K562 (cell line): ENCODE results near the gene BCAR1. TPM values are rescaled to one million over a fixed set of nuclear protein-coding genes. Genes with fewer than 3 reads are reported as not detected.

ENCODE experiments used
- ATAC-seq: fragments of 200-7000 bp; cut with Tn5 transposase; 3 replicates; pipeline ENCODE4 v1.9.1; 2020; ENCODE audit warnings: moderate library complexity
- BruUV-seq: library from RNA; stranded (reverse); fragments of 400-500 nt; replicated peaks from 2 replicates; lab custom pipeline; 2021; lab: Mats Ljungman, UMichigan
- CTCF ChIA-PET: fragments of 300-600 bp; formaldehyde crosslinking; extraction: SDS; loops from one replicate; lab custom pipeline; 2021; ENCODE audit warnings: low intra/inter-chr PET ratio; lab: Yijun Ruan, JAX
- POLR2A ChIA-PET: fragments of 300-600, 350-650 bp; sonication (Branson Sonifier 250); formaldehyde crosslinking; extraction: SDS; loops from one replicate; lab custom pipeline; 2021; ENCODE audit warnings: antibody characterized with exemption, inconsistent platforms; lab: Yijun Ruan, JAX
- DNase-seq, 4 experiments: peaks; one replicate each; pipeline versions ENCODE4 v3.0.0 to v3.0.0-alpha.2; 2011 to 2018; ENCODE audit warnings: low spot score in 3 of 4, mixed read lengths in 3 of 4; ENCODE audit errors: extremely low read depth in 1 of 4
- FAIRE-seq: peaks from 2 replicates; lab custom pipeline; 2011; peaks lifted over from hg19 to GRCh38; lab: Jason Lieb, UNC
- H2AFZ ChIP-seq: 2 replicates; pipeline ENCODE4 v1.6.0; 2011; ENCODE audit warnings: low read depth, low read length, control low read depth, inconsistent platforms
- H3K27ac ChIP-seq: fragments of 200-600 bp; 3 replicates; pipeline ENCODE4 v1.8.0; 2011; ENCODE audit warnings: low read depth, mild to moderate bottlenecking, control low read depth, inconsistent platforms, low read length, moderate library complexity, mixed read lengths; ENCODE audit errors: extremely low read depth
- H3K27me3 ChIP-seq, 2 experiments: fragments of 300-600 bp in 1 of 2; 2 replicates in 1 of 2; 3 replicates in 1 of 2; pipeline versions ENCODE4 v1.6.0 to v1.8.0; 2011; ENCODE audit warnings: inconsistent platforms in 2 of 2, low read length in 2 of 2, mild to moderate bottlenecking in 1 of 2, mixed read lengths in 1 of 2, moderate library complexity in 1 of 2; ENCODE audit not compliant: control insufficient read depth in 2 of 2, insufficient read depth in 2 of 2
- H3K36me3 ChIP-seq: fragments of 300-600 bp; 3 replicates; pipeline ENCODE4 v1.8.0; 2011; ENCODE audit warnings: mild to moderate bottlenecking, low read length, inconsistent platforms; ENCODE audit not compliant: control insufficient read depth, insufficient read depth
- H3K4me1 ChIP-seq, 2 experiments: fragments of 200-600 bp in 1 of 2; replicated peaks in 1 of 2; 2 replicates in 1 of 2; 3 replicates in 1 of 2; pipeline versions ENCODE4 v1.5.1 to v1.8.0; 2011; ENCODE audit warnings: inconsistent platforms in 2 of 2, low read length in 2 of 2, mild to moderate bottlenecking in 1 of 2, mixed read lengths in 1 of 2, moderate library complexity in 1 of 2; ENCODE audit not compliant: control insufficient read depth in 2 of 2, insufficient read depth in 2 of 2
- H3K4me2 ChIP-seq: 2 replicates; pipeline ENCODE4 v1.6.1; 2011; ENCODE audit warnings: low read length, control low read depth, inconsistent platforms, mixed read lengths; ENCODE audit not compliant: insufficient read depth
- H3K4me3 ChIP-seq: fragments of 200-600 bp; sonication (generic), shearing (Covaris generic); 2 replicates; pipeline ENCODE4 v1.5.1; 2016; ENCODE audit warnings: control low read depth, inconsistent platforms
- H3K79me2 ChIP-seq: fragments of 200-600 bp; 3 replicates; pipeline ENCODE4 v1.8.0; 2011; ENCODE audit warnings: low read length, inconsistent platforms; ENCODE audit not compliant: control insufficient read depth, insufficient read depth
- H3K9ac ChIP-seq, 2 experiments: 2 replicates each; pipeline versions ENCODE4 v1.6.0 to v1.6.1; 2011; ENCODE audit warnings: low read depth in 2 of 2, low read length in 2 of 2, control low read depth in 1 of 2, inconsistent platforms in 1 of 2, mild to moderate bottlenecking in 1 of 2, mixed read lengths in 1 of 2; ENCODE audit not compliant: insufficient read depth in 1 of 2
- H3K9me1 ChIP-seq: one replicate; pipeline ENCODE4 v1.6.0; 2011; ENCODE audit warnings: inconsistent platforms, mild to moderate bottlenecking, low read length, moderate library complexity; ENCODE audit not compliant: control insufficient read depth, insufficient read depth
- H3K9me3 ChIP-seq: replicated peaks from 2 replicates; pipeline ENCODE4 v1.5.1; 2011; ENCODE audit warnings: low read depth, low read length, inconsistent platforms; ENCODE audit not compliant: control insufficient read depth, insufficient read depth
- H4K20me1 ChIP-seq: replicated peaks from 2 replicates; pipeline ENCODE4 v1.6.1; 2011; ENCODE audit warnings: low read length, inconsistent platforms, mixed read lengths; ENCODE audit not compliant: control insufficient read depth, insufficient read depth
- ARID1B ChIP-seq: fragments of 450-650 bp; IDR thresholded peaks from 2 replicates; pipeline ENCODE4 v1.6.1; 2016; ENCODE audit warnings: antibody characterized with exemption, mild to moderate bottlenecking, inconsistent platforms
- ARID2 ChIP-seq: fragments of 450-650 bp; IDR thresholded peaks from 2 replicates; pipeline ENCODE4 v1.6.1; 2017; ENCODE audit warnings: antibody characterized with exemption, mild to moderate bottlenecking
- BCL6 ChIP-seq: fragments of 250-450 bp; sonication (Bioruptor Pico); IDR thresholded peaks from 2 replicates; pipeline ENCODE4 v1.4.0; 2020
- CHD2 ChIP-seq: IDR thresholded peaks from 2 replicates; pipeline ENCODE4 v1.6.1; 2011; ENCODE audit warnings: low read depth, low read length
- CTCF ChIP-seq, 3 experiments: IDR thresholded peaks in 2 of 3; conservative IDR thresholded peaks in 1 of 3; 2 replicates each; pipeline ENCODE4 v1.5.1; 2011 to 2012; ENCODE audit warnings: low read length in 3 of 3, mild to moderate bottlenecking in 3 of 3, control low read depth in 2 of 3, improper control_type of control experiment in 1 of 3, inconsistent platforms in 1 of 3, low read depth in 1 of 3, mixed read lengths in 1 of 3, moderate library complexity in 1 of 3; ENCODE audit not compliant: insufficient read depth in 2 of 3
- JUN ChIP-seq, 2 experiments: sonication (generic) in 1 of 2; formaldehyde crosslinking in 1 of 2; IDR thresholded peaks; 2 replicates each; pipeline versions ENCODE4 v1.6.1 to v1.8.0; 2012 to 2022; ENCODE audit warnings: borderline replicate concordance in 2 of 2, mild to moderate bottlenecking in 2 of 2, improper control_type of control experiment in 1 of 2, low read depth in 1 of 2, low read length in 1 of 2, missing genetic modification reagents in 1 of 2
- NKRF ChIP-seq: fragments of 450-650 bp; IDR thresholded peaks from 2 replicates; pipeline ENCODE4 v1.6.1; 2016; ENCODE audit warnings: borderline replicate concordance
- POLR2AphosphoS2 ChIP-seq: IDR thresholded peaks from 2 replicates; pipeline ENCODE4 v1.6.1; 2012; ENCODE audit warnings: low read length, improper control_type of control experiment
- RBFOX2 ChIP-seq: fragments of 200-400 bp; formaldehyde crosslinking; IDR thresholded peaks from 2 replicates; pipeline ENCODE4 v1.6.1; 2017; ENCODE audit warnings: low read depth, mild to moderate bottlenecking, low read length, moderate library complexity
- SOX6 ChIP-seq: fragments of 450-650 bp; IDR thresholded peaks from 2 replicates; pipeline ENCODE4 v1.6.1; 2014; ENCODE audit warnings: mild to moderate bottlenecking
- ZBTB11 ChIP-seq, 3 experiments: fragments of 200-800 bp in 1 of 3; fragments of 250-450 bp in 1 of 3; fragments of 450-650 bp in 1 of 3; sonication (Bioruptor Pico) in 1 of 3; sonication (Bioruptor generic) in 1 of 3; formaldehyde crosslinking in 1 of 3; IDR thresholded peaks; 2 replicates each; pipeline versions ENCODE4 v1.6.1 to v1.8.0; 2016 to 2022; ENCODE audit warnings: mild to moderate bottlenecking in 2 of 3, missing genetic modification characterization in 2 of 3, missing compliant biosample characterization in 1 of 3, moderate library complexity in 1 of 3
- ZBTB7A ChIP-seq: IDR thresholded peaks from 2 replicates; pipeline ENCODE4 v1.6.1; 2011; ENCODE audit warnings: low read depth, mild to moderate bottlenecking, low read length, moderate library complexity, borderline replicate concordance; ENCODE audit not compliant: control insufficient read depth
- WGBS: fragments of 100-300 bp; shearing (Covaris generic); methylation state at CpG from one replicate; pipeline ENCODE4 v1.1.6; 2016; ENCODE audit warnings: low coverage, mixed read lengths; ENCODE audit not compliant: insufficient coverage; ENCODE audit errors: missing lambda C conversion rate; 5-methylcytosine and 5-hydroxymethylcytosine counted together
- in situ Hi-C: fragments of 300-500 bp; cut with MboI; formaldehyde crosslinking; loops from 4 replicates; pipeline ENCODE4 v1.15.0; 2018; ENCODE audit warnings: inconsistent platforms, mixed read lengths
- intact Hi-C: fragments of 100-400 bp; cut with micrococcal nuclease; formaldehyde crosslinking; loops from 2 replicates; pipeline ENCODE4 v1.14.2; 2022
- polyA plus RNA-seq, 8 experiments: library from polyadenylated mRNA; depleted of rRNA in 4 of 8; stranded (reverse) in 5 of 8; unstranded in 3 of 8; fragments of >200 nt; fragmentation: Nextera tagmentation in 2 of 8; fragmentation: Illumina TruSeq in 1 of 8; extraction: Ambion mirVana in 2 of 8; extraction: Trizol in 1 of 8; gene quantifications; 2 replicates each; pipeline versions ENCODE4 v1.2.1 to v1.2.3, GENCODE V29; 2011 to 2014; ENCODE audit warnings: inconsistent platforms in 1 of 8, missing spikeins in 1 of 8
- total RNA-seq, 7 experiments: library from RNA; depleted of rRNA in 6 of 7; stranded (reverse); fragments of >200 nt in 6 of 7; fragmentation: Illumina TruSeq in 2 of 7; extraction: Trizol in 2 of 7; gene quantifications; 2 replicates each; pipeline versions ENCODE4 v1.2.1 to v1.2.3, GENCODE V29; 2011 to 2021; ENCODE audit warnings: low replicate concordance in 1 of 7

BCAR1 gene
- total and polyA plus RNA-seq, 9 of the 15 experiments (the other 6 are each of a cell fraction or from before 2014, with no cell fraction given) = 0.10 to 26.3 (median 3.6) TPM

- ChIA-PET CTCF (interaction anchor here (0.6 kb wide), 1 partner anchor 158 kb away, joined by 3 read pairs; no protein-coding TSS in a partner anchor), POLR2A (interaction anchor here (0.7 to 0.8 kb wide), 3 partner anchors 55 to 376 kb away, joined by 3 to 6 read pairs (median 3); no protein-coding TSS in a partner anchor)
- intact Hi-C loops (no loop called here), in situ Hi-C loops (no loop called here)
- H3K9me3 ChIP-seq = no peaks in the 10 kb centered on the region
- FAIRE-seq (no peak), ATAC-seq (peak; percentile 20), DNase-seq (no peak)
- H3K4me1 ChIP-seq = peaks cover 12 to 64% of the 10 kb centered on the region in 2 experiments; a peak in 4 of 5 replicates
- no peaks in the 10 kb centered on the region for H3K9me1 ChIP-seq
- H3K27me3 ChIP-seq = no peaks in the 10 kb centered on the region
- H3K4me3 ChIP-seq = no peak overlapping the region
- no peak overlapping the region for H2AFZ ChIP-seq
- H4K20me1 ChIP-seq = peaks cover 45% of the 10 kb centered on the region
- peaks cover 25% of the 10 kb centered on the region for H3K79me2 ChIP-seq
- H3K36me3 ChIP-seq = peaks cover 21% of the 10 kb centered on the region; the same call in 2 of the 3 replicates
- WGBS = 57% methylated on average over 22 of the region's 25 CpGs
- peak overlapping the region in 1 of 2 experiments; percentile 79; a peak in 2 of 4 replicates for H3K9ac ChIP-seq
- no peak overlapping the region for H3K4me2 ChIP-seq
- BruUV-seq = no TSS peak
- H3K27ac ChIP-seq = peak overlapping the region; percentile 14; the same call in 1 of the 3 replicates
- TF ChIP-seq ZBTB11 (CRISPR knock-in tag; IDR thresholded peaks at IDR 0.05) (no peak), SOX6 (no peak), NKRF (no peak), ARID2 (no peak), ZBTB7A (peak; percentile 95; the same call in 1 of the 2 replicates), BCL6 (CRISPR knock-in tag) (no peak), CTCF (IDR thresholded peaks at IDR 0.05 in 2 of 3, conservative IDR thresholded peaks at IDR 0.05 in 1 of 3; ENCODE audit: insufficient read depth in 2 of 3, low read depth in 1 of 3, low read length in 3 of 3) (no peak), POLR2AphosphoS2 (no peak), ARID1B (peak; percentile 27; the same call in 1 of the 2 replicates), RBFOX2 (peak; percentile 25; the same call in 1 of the 2 replicates), JUN (IDR thresholded peaks at IDR 0.05; ENCODE audit: borderline replicate concordance, low read depth, low read length) (peak; percentile 23; the same call in 1 of the 2 replicates), JUN (CRISPR knock-in tag; IDR thresholded peaks at IDR 0.05; ENCODE audit: borderline replicate concordance) (no peak), CHD2 (no peak)
These were observed 6.3 kb downstream of the BCAR1 start for GRCh38 chr16:75244844-75245758.
